ENCODE data around the gene ATP6V0A1.
"Not testable (repeated sequence)": the region's sequence is repeated elsewhere in the genome, so short reads cannot be mapped to it uniquely, and the experiment has no call there.

ATP6V0A1 gene

DNA sequence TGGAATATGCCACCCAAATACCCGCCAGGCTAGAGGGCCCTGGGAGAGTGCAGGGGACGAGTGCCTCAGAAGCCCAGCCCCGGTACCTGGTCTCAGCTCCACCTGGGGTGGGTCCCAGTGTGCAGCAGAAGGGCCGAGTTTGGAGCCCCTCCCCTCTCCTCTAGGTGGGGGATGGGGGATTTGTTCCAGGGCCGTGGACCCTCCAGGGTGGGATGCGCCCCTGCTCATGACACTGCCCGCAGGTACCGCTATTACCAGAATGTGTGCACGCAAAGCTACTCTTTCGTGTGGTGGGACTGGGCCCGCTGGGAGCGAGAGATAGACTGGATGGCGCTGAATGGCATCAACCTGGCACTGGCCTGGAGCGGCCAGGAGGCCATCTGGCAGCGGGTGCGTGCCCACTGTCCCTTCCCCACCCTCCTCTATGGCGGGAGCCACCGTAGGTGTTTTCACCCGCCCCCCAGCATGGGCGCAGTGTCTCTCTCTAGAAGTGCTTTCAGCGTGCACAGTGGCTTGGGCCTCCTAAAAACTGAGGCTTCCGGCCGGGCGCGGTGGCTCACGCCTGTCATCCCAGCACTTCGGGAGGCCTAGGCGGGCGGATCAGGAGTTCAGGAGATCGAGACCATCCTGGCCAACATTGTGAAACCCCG lies 78.6 kb downstream of the ATP6V0A1 start:
- TF ChIP-seq, protein P1, sequence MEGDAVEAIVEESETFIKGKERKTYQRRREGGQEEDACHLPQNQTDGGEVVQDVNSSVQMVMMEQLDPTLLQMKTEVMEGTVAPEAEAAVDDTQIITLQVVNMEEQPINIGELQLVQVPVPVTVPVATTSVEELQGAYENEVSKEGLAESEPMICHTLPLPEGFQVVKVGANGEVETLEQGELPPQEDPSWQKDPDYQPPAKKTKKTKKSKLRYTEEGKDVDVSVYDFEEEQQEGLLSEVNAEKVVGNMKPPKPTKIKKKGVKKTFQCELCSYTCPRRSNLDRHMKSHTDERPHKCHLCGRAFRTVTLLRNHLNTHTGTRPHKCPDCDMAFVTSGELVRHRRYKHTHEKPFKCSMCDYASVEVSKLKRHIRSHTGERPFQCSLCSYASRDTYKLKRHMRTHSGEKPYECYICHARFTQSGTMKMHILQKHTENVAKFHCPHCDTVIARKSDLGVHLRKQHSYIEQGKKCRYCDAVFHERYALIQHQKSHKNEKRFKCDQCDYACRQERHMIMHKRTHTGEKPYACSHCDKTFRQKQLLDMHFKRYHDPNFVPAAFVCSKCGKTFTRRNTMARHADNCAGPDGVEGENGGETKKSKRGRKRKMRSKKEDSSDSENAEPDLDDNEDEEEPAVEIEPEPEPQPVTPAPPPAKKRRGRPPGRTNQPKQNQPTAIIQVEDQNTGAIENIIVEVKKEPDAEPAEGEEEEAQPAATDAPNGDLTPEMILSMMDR (IDR thresholded peaks at IDR 0.05; ENCODE audit: insufficient read depth, missing control alignments) = no peak
- FAIRE-seq (no peak), DNase-seq (ENCODE audit: insufficient read length, low spot score) (no peak)

DNA sequence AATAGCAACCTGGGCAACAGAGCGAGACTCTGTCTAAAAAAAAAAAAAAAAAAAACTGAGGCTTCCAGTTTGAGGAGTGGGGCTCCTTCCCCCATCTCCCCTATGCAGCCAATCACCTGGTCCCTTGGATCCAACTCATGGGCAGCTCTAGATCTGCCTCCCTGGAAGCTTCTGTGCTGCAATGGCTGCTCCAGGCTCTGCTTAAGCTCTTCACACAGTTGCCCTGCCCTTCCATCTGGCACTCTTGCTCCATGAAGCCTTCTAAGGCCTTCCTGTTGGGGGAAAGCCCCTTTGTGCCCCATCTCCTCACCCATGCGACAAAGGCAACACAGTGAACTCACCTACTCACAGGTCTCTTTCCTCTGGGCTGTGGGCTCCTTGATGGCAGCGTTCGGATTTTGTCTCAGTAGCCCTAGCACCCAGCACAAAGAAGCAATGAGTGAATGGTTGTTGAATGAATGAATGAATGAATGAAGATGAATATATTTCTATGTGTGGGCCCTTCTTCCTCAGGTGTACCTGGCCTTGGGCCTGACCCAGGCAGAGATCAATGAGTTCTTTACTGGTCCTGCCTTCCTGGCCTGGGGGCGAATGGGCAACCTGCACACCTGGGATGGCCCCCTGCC lies 79.3 kb downstream of the ATP6V0A1 start:
- DNase-seq (ENCODE audit: insufficient read length, low spot score) = no peak
- TF ChIP-seq, protein P1 (IDR thresholded peaks at IDR 0.05; ENCODE audit: insufficient read depth, missing control alignments) = no peak
- no peak for FAIRE-seq

DNA sequence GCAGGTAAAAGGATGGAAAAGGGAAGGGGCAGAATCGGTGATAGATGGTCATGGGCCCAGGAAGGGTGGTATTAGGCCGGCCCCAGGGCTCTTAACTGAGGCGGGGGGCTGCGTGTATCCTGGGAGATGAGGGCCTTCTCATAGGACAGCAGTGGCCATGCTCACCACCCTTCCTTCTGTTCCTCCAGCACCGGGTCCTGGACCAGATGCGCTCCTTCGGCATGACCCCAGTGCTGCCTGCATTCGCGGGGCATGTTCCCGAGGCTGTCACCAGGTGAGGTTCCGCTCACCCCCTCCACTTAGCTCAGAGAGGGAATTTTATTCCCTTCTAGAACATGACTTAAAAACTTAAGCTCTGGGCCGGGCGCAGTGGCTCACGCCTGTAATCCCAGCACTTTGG lies 79.8 kb downstream of the ATP6V0A1 start:
- TF ChIP-seq, protein P1 (IDR thresholded peaks at IDR 0.05; ENCODE audit: insufficient read depth, missing control alignments) = no peak
- FAIRE-seq (no peak), DNase-seq (ENCODE audit: insufficient read length, low spot score) (no peak)

DNA sequence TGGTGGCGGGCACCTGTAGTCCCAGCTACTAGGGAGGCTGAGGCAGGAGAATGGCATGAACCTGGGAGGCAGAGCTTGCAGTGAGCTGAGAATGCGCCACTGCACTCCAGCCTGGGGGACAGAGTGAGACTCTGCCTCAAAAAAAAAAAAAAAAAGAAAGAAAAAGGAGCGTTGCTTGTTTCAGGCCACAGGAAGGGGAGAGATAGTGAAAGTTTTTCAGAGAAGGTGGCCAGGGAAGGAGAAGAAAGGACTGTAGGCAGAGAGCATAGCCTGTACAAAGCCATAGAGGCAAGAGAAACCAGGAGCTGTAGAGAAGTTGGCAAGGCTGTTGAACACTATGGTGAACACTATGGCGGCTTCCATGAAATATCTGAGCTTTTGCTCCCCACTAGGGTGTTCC lies 81.9 kb downstream of the ATP6V0A1 start:
- not testable (repeated sequence) for DNase-seq (ENCODE audit: insufficient read length, low spot score); FAIRE-seq

DNA sequence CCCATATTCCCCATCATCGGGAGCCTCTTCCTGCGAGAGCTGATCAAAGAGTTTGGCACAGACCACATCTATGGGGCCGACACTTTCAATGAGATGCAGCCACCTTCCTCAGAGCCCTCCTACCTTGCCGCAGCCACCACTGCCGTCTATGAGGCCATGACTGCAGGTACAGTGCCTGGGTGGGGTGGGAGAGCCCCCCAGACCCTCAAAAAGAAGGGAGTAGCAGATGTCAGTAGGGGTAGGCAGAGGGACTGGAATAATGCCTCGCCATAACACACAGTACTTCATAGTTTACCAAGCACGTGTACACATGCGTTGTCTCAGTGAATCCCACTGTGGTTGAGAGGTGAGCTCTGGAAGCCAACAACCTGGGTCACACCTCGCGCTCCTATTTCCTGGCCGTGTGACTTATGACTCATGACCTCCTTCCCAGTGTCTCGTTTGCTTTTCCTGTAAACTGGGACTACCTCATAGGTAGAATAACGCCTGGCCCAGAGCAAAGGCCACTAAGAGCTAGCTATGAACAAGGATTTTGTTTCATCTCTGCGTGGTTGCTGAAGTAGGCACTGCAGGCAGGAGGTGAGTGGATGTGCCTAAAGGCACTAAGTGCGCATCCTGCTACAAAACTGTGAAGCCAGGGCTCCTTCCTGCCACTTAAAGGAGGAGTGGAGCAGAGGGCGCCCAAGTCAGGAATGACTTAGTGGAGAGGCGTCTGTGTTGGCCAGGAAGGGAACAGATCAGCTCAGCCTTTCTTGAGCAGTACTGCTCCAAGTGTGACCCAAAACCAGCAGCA lies 82.6 kb downstream of the ATP6V0A1 start:
- TF ChIP-seq, protein P1 (IDR thresholded peaks at IDR 0.05; ENCODE audit: insufficient read depth, missing control alignments) = no peak
- FAIRE-seq (no peak), DNase-seq (ENCODE audit: insufficient read length, low spot score) (no peak)

DNA sequence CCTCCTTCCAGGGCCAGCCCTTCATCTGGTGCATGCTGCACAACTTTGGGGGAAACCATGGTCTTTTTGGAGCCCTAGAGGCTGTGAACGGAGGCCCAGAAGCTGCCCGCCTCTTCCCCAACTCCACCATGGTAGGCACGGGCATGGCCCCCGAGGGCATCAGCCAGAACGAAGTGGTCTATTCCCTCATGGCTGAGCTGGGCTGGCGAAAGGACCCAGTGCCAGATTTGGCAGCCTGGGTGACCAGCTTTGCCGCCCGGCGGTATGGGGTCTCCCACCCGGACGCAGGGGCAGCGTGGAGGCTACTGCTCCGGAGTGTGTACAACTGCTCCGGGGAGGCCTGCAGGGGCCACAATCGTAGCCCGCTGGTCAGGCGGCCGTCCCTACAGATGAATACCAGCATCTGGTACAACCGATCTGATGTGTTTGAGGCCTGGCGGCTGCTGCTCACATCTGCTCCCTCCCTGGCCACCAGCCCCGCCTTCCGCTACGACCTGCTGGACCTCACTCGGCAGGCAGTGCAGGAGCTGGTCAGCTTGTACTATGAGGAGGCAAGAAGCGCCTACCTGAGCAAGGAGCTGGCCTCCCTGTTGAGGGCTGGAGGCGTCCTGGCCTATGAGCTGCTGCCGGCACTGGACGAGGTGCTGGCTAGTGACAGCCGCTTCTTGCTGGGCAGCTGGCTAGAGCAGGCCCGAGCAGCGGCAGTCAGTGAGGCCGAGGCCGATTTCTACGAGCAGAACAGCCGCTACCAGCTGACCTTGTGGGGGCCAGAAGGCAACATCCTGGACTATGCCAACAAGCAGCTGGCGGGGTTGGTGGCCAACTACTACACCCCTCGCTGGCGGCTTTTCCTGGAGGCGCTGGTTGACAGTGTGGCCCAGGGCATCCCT lies 84.8 kb downstream of the ATP6V0A1 start:
- DNase-seq (ENCODE audit: insufficient read length, low spot score) = no peak
- TF ChIP-seq, protein P1 (IDR thresholded peaks at IDR 0.05; ENCODE audit: insufficient read depth, missing control alignments) = no peak
- FAIRE-seq = no peak

DNA sequence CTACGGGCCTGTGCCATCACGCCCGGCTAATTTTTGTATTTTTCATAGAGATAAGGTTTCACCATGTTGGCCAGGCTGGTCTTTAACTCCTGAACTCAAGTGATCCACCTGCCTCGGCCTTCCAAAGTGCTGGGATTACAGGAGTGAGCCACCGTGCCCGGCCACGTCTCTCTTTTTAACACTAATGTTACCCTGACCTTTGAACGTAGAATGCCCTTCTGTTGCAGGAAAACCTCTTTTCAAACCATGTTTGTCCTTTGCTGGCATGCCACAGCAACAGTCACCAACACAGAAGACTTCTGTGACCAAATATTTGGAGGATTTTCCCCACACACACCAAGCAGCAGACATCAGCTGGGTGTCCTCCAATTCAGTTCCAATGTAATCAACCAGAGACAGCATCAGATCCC lies 86.2 kb downstream of the ATP6V0A1 start:
- FAIRE-seq (no peak), DNase-seq (ENCODE audit: insufficient read length, low spot score) (no peak)
- TF ChIP-seq, protein P1 (IDR thresholded peaks at IDR 0.05; ENCODE audit: insufficient read depth, missing control alignments) = no peak

DNA sequence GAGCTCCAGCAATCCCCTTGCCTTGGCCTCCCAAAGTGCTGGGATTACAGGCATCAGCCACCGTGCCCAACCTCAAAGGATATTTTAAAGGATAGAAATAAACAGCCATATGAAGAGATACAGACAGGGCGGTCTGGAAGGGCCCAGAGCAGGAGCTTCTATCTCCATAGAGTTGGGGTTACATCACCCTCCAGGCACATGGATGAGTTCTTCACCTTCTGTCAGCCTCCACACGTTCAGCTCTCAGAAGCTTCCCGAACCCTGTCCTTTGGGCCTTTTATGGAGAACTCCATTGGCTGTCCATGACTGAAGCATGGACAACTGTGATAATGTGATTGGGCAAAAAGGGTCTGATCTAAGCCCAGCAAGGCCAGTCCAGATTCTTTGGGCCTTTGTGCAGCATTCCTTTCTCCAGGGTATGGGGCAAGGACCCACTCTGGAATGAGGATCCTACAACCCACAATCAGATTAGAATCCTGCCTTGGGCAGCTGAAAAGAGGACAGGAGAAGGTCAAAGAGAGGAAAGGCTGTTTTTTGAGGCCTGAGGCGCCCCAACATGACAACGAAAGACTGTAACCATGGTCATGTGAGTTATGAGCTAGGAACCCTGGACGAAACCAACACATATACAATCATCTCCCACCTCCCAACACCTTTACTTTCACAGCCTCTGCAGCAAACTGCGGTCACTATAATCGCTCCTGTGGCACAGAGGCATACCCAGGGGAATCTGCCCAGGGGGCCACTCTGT lies 87.3 kb downstream of the ATP6V0A1 start:
- FAIRE-seq; DNase-seq (ENCODE audit: insufficient read length, low spot score): not testable (repeated sequence)

Data from D721Med (cell line).